Fibroblast of mammary gland (primary cell): ENCODE data around the gene SCTR.
A peak's percentile ranks its signal among the peaks of the same experiment; 100 is the strongest.
"Not testable (repeated sequence)": the region's sequence is repeated elsewhere in the genome, so short reads cannot be mapped to it uniquely, and the experiment has no call there.

Source experiments
- DNase-seq: peaks from one replicate; pipeline ENCODE4 v3.0.0-alpha.2; 2010; ENCODE audit warnings: low read depth
- H3K4me3 ChIP-seq: 2 replicates; pipeline ENCODE4 v1.5.1; 2011; ENCODE audit warnings: low read depth, mild to moderate bottlenecking, low read length, moderate library complexity; ENCODE audit not compliant: control insufficient read depth
- TF ChIP-seq, protein P1 (sequence below): conservative IDR thresholded peaks from 2 replicates; pipeline ENCODE4 v1.5.1; 2011; ENCODE audit warnings: low read depth, low read length, inconsistent platforms; ENCODE audit not compliant: control insufficient read depth, insufficient read depth

Gene SCTR

DNA sequence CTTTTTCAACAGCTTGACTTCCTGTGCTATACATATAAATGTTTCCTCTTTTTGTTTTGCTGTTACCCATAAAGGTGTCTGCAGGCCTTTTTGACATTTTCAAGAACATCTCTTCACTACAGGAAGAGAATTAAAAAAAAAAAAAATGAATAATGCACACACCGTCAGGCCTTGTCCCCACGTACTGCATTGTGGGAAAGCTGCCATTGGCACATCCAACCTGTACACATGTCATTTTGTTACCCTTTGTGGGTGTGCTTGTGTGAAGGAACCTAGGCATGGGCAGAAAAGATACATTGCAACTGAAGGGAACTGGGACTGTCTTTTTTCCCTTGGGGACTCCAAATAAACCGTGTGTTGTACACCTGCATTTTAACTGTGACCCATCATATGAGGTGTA, 109.4 kb downstream of the SCTR start:
- TF ChIP-seq, protein P1, sequence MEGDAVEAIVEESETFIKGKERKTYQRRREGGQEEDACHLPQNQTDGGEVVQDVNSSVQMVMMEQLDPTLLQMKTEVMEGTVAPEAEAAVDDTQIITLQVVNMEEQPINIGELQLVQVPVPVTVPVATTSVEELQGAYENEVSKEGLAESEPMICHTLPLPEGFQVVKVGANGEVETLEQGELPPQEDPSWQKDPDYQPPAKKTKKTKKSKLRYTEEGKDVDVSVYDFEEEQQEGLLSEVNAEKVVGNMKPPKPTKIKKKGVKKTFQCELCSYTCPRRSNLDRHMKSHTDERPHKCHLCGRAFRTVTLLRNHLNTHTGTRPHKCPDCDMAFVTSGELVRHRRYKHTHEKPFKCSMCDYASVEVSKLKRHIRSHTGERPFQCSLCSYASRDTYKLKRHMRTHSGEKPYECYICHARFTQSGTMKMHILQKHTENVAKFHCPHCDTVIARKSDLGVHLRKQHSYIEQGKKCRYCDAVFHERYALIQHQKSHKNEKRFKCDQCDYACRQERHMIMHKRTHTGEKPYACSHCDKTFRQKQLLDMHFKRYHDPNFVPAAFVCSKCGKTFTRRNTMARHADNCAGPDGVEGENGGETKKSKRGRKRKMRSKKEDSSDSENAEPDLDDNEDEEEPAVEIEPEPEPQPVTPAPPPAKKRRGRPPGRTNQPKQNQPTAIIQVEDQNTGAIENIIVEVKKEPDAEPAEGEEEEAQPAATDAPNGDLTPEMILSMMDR = no peak
- no peak overlapping the region for H3K4me3 ChIP-seq
- no peak for DNase-seq

DNA sequence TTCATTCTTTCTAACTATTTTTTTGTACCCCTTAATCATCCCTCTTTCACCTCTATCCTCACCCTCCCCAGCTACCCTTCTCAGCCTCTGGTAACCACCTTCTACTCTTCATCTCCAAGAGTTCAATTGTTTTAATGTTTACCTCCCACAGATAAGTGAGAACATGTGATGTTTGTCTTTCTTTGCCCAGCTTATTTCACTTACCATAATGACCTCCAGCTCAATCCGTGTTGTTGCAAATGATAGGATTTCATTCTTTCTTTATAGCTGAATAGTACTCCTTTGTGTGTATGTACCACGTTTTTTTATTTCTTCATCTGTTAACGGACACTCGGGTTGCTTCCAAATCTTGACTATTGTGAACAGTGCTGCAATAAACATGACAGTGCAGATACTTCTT, 114.8 kb downstream of the SCTR start:
- TF ChIP-seq, protein P1 = no peak
- DNase-seq = no peak
- no peak overlapping the region for H3K4me3 ChIP-seq

DNA sequence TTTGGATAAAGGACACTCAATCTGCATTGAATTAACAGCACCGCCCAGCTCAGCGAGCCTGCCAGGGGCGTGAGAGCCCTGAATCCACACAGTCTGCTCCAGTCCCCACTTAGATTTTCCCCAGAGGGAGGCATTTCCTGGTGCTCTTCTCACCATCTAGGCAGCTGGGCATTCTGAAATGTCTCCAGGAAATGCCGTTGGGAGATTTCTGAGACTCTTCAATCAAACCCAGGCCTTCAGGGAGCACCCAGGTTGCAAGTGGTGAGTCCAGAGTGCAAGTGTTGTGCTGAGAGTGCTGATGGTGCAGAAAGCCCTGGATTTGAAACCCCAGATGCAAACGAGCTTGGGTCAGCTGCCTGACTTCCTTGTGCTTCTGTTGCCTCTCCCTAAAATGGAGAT, 116.1 kb downstream of the SCTR start:
- TF ChIP-seq, protein P1 = no peak
- no peak for DNase-seq
- H3K4me3 ChIP-seq = no peak overlapping the region

DNA sequence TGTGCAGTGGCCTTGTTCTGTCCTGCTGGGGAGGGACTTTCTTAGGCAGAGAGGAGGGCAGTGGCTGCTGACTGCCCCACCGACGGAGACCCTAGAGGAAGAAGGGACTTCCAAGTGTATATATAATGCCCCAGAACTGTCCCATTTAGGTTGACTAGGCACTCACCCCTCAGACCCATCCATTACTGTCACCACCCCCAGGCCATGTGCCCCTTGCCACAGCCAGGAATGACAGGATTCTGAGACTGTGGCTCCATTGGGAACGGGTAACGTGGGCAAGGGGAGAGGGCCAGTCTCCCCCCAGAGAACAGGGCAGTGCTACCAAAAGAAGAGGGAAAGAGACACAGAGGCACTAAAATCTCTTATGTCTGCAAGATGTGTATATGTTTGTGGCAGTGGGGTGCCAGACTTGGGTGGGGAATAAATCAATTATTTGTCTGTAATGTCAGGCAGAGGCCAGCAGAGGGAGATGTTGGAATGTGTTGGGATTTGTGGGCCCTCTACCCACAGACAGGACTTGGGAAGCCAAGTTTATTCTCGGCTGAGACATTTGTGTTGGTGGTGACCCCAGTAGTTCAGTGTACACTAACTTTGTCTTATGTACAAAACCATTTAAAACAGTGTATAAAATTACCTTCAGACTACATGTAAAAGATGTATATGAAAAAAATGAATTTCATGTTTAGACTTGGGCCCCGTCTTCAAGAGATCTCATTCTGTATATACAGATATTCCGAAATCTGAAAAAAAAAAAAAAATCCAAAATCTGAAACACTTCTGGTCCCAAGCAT, 116.7 kb downstream of the SCTR start:
- no peak overlapping the region for H3K4me3 ChIP-seq
- peak; percentile 65 for DNase-seq
- TF ChIP-seq, protein P1 = peak; percentile 81

DNA sequence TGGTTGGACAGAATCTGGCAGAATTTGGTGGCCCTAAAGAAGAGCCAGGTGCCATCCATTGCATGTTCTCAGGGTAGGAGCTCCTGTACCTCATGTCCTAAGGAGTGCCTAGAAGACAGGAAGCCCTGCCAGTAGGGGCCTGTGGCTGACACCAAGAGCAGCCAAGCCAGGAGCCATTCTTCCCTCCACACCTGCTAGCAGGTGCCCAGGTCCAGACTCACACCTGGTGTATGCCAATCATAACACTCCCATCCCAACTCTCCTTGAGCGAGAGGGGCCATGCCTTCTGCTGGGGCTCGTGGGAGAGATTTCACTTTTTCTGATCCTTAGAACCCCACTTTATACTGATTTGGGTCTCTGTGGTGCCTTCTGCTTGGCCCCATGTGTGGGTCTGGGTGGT, 119.1 kb downstream of the SCTR start:
- TF ChIP-seq, protein P1 = no peak
- H3K4me3 ChIP-seq = no peak overlapping the region
- no peak for DNase-seq

DNA sequence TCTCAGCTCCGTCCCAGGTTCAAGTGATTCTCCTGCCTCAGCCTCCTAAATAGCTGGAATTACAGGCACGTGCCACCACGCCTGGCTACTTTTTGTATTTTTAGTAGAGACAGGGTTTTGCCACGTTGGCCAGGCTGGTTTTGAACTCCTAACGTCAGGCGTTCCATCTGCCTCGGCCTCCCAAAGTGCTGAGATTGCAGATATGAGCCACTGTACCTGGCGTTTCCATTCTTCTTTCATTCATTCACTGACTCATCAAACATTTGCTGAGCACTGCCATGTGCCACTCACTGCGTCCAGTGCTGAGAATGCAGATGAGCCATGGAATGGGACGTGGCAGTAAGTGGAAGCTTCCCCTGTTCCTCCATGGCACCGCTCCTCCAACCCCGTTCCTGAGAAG, 120.7 kb downstream of the SCTR start:
- not testable (repeated sequence) for DNase-seq, H3K4me3 ChIP-seq

DNA sequence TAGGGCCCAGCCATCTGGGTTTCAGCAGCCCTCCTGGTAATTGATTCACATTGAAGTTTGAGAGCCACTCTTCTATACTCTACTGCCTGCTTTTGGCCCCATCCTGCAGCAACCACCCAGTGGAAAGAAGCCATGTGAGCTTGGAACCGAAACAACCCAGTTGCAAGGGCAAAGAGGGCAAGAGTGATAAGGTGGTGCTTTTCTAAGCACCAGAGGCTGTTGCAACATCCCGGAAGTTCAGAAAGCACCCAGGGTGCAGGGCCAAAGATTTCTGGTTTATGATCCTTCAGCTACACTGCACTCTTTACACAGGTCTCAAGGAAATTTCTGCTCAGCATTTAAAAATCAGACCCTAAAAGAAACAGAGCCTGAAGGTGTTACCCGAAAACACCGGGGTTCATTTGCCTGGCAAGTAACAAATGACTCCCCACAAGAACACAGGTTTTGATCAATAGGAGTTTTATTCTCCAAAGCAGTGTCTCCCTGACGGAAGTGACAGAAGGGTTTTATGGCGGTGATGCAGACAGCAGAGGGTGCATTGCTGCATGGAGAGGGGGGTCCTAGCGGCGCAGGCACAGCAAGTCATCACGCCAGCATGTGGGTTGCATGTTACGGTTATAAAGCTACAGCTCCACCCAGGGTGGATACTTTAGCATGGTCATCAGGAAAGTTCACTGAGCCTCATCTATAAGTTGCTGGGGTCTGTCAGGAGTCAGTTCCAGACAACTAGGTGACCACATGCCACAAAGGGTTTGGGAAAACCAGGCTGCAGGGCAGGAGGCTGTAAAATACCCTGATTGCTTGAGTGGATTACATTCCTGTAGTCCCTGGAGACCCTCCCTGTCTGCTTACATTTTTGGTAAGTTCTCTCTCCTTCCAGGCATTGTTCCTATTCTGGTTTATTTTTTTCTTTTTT, 121.4 kb downstream of the SCTR start:
- no peak overlapping the region for H3K4me3 ChIP-seq
- TF ChIP-seq, protein P1 = no peak
- no peak for DNase-seq
